HepG2 (cell line): ENCODE data around the gene CFAP92. TPM values are rescaled to one million over a fixed set of nuclear protein-coding genes. Genes with fewer than 3 reads are reported as not detected.

Experiments
- ATF2 ChIP-seq: sonication (generic); formaldehyde crosslinking; IDR thresholded peaks from 2 replicates; pipeline ENCODE4 v1.4.0; 2020; ENCODE audit warnings: missing genetic modification reagents
- CCAR2 ChIP-seq: fragments of 200-400 bp; formaldehyde crosslinking; optimal IDR thresholded peaks from 2 replicates; pipeline ENCODE3; 2018; ENCODE audit warnings: low read depth, mild to moderate bottlenecking, low read length, moderate library complexity
- FIP1L1 ChIP-seq: fragments of 200-400 bp; formaldehyde crosslinking; IDR thresholded peaks from 2 replicates; pipeline ENCODE4 v1.6.1; 2018; ENCODE audit warnings: low read depth, mild to moderate bottlenecking, low read length, moderate library complexity, borderline replicate concordance; ENCODE audit not compliant: insufficient read depth
- HNF4G ChIP-seq, 2 experiments: sonication (generic) in 1 of 2; formaldehyde crosslinking in 1 of 2; IDR thresholded peaks; 2 replicates each; pipeline versions ENCODE4 v1.4.0 to v1.6.1; 2011 to 2020; ENCODE audit warnings: borderline replicate concordance in 2 of 2, low read depth in 2 of 2, mild to moderate bottlenecking in 2 of 2, low read length in 1 of 2, missing genetic modification reagents in 1 of 2, moderate library complexity in 1 of 2
- HNRNPLL ChIP-seq: fragments of 200-400 bp; formaldehyde crosslinking; IDR thresholded peaks from 2 replicates; pipeline ENCODE4 v1.6.1; 2017; ENCODE audit warnings: mild to moderate bottlenecking, low read depth, low read length; ENCODE audit not compliant: poor library complexity, severe bottlenecking
- KDM5B ChIP-seq: sonication (generic); formaldehyde crosslinking; IDR thresholded peaks from 2 replicates; pipeline ENCODE4 v1.4.0; 2020; ENCODE audit warnings: missing genetic modification reagents, mild to moderate bottlenecking, borderline replicate concordance
- LRRFIP1 ChIP-seq: sonication (generic); formaldehyde crosslinking; conservative IDR thresholded peaks from 2 replicates; pipeline ENCODE4 v1.4.0; 2020; ENCODE audit warnings: missing genetic modification reagents
- NR0B2 ChIP-seq: sonication (generic); formaldehyde crosslinking; IDR thresholded peaks from 2 replicates; pipeline ENCODE4 v1.4.0; 2020; ENCODE audit warnings: mild to moderate bottlenecking, missing genetic modification reagents
- PHF5A ChIP-seq: IDR thresholded peaks from one replicate; pipeline ENCODE4 v1.6.1; 2018; ENCODE audit warnings: low read depth, missing genetic modification reagents; ENCODE audit not compliant: unreplicated experiment
- POGK ChIP-seq: sonication (generic); formaldehyde crosslinking; conservative IDR thresholded peaks from 2 replicates; pipeline ENCODE4 v1.8.0; 2022; ENCODE audit warnings: mild to moderate bottlenecking, moderate library complexity, missing genetic modification reagents
- TEAD3 ChIP-seq: optimal IDR thresholded peaks from 2 replicates; pipeline ENCODE3; 2016; ENCODE audit warnings: borderline replicate concordance
- TERF1 ChIP-seq: sonication (generic); formaldehyde crosslinking; IDR thresholded peaks from 2 replicates; pipeline ENCODE4 v1.8.0; 2022; ENCODE audit warnings: mild to moderate bottlenecking, missing genetic modification reagents, moderate library complexity
- TRIM24 ChIP-seq: sonication (generic); formaldehyde crosslinking; IDR thresholded peaks from 2 replicates; pipeline ENCODE4 v1.8.0; 2022; ENCODE audit warnings: mild to moderate bottlenecking, missing genetic modification reagents
- ZBTB38 ChIP-seq: sonication (generic); formaldehyde crosslinking; IDR thresholded peaks from 2 replicates; pipeline ENCODE4 v1.5.1; 2020; ENCODE audit warnings: mild to moderate bottlenecking, missing genetic modification reagents
- ZFP36L1 ChIP-seq: sonication (generic); formaldehyde crosslinking; IDR thresholded peaks from 2 replicates; pipeline ENCODE4 v1.8.0; 2022; ENCODE audit warnings: mild to moderate bottlenecking, missing genetic modification reagents, moderate library complexity
- ZNF292 ChIP-seq: sonication (generic); formaldehyde crosslinking; IDR thresholded peaks from 2 replicates; pipeline ENCODE4 v1.8.1; 2022; ENCODE audit warnings: mild to moderate bottlenecking, low read depth, missing genetic modification reagents, borderline replicate concordance
- ZNF597 ChIP-seq: sonication (generic); formaldehyde crosslinking; IDR thresholded peaks from 2 replicates; pipeline ENCODE4 v1.5.0; 2020; ENCODE audit warnings: missing genetic modification reagents
- polyA plus RNA-seq, 8 experiments: library from polyadenylated mRNA; depleted of rRNA in 3 of 8; stranded (reverse) in 7 of 8; unstranded in 1 of 8; fragments of >200 nt; fragmentation: Illumina TruSeq in 4 of 8; extraction: Trizol in 4 of 8; gene quantifications; 2 replicates each; pipeline versions ENCODE4 v1.2.1 to v1.2.3, GENCODE V29; 2011 to 2016; ENCODE audit warnings: low read depth in 4 of 8, missing spikeins in 1 of 8, mixed read lengths in 1 of 8; ENCODE audit not compliant: insufficient read depth in 1 of 8
- total RNA-seq, 5 experiments: library from RNA; depleted of rRNA; stranded (reverse); fragments of >200 nt; fragmentation: Illumina TruSeq; extraction: Trizol; gene quantifications; 2 replicates each; pipeline ENCODE4 v1.2.3, GENCODE V29; 2016; ENCODE audit warnings: low read depth in 1 of 5

The CFAP92 gene
- total and polyA plus RNA-seq, 2 of the 13 experiments (the other 11 are each of a cell fraction or from before 2014, with no cell fraction given) = 0.18 to 0.46 TPM

- TF ChIP-seq LRRFIP1 (no peak), ZBTB38 (CRISPR knock-in tag) (peak; percentile 57; the same call in 1 of the 2 replicates), TEAD3 (CRISPR knock-in tag) (peak; percentile 73), ZNF292 (CRISPR knock-in tag) (peak; percentile 31; the same call in 1 of the 2 replicates), FIP1L1 (no peak), ATF2 (CRISPR knock-in tag) (0 out of 2 replicates have a peak, but pooled peaks have one; percentile 38), KDM5B (CRISPR knock-in tag) (peak; percentile 56; the same call in 1 of the 2 replicates), TERF1 (CRISPR knock-in tag) (no peak), ZNF597 (CRISPR knock-in tag) (no peak), PHF5A (CRISPR knock-in tag) (no peak), HNRNPLL (peak; percentile 66), TRIM24 (CRISPR knock-in tag) (0 out of 2 replicates have a peak, but pooled peaks have one; percentile 58), ZFP36L1 (no peak), NR0B2 (CRISPR knock-in tag) (peak; percentile 59; the same call in 1 of the 2 replicates), POGK (CRISPR knock-in tag) (peak; percentile 99), HNF4G (IDR thresholded peaks at IDR 0.05; ENCODE audit: borderline replicate concordance, low read depth, low read length) (peak; percentile 41; the same call in 1 of the 2 replicates), HNF4G (CRISPR knock-in tag; IDR thresholded peaks at IDR 0.05; ENCODE audit: borderline replicate concordance, low read depth) (no peak; the same call in 1 of the 2 replicates), CCAR2 (no peak)
Measured at GRCh38 chr3:128942161-128942952, 51.5 kb downstream of the CFAP92 start (continued).
